Measurements from ENCODE around the gene RNF213. TPM values are rescaled to one million over a fixed set of nuclear protein-coding genes. Genes with fewer than 3 reads are reported as not detected.
A peak's percentile ranks its signal among the peaks of the same experiment; 100 is the strongest.

The RNF213 gene
- total and polyA plus RNA-seq, 2 of the 8 experiments (the other 6 are each of a cell fraction or from before 2014, with no cell fraction given): 33.8 to 62.8 TPM

DNA sequence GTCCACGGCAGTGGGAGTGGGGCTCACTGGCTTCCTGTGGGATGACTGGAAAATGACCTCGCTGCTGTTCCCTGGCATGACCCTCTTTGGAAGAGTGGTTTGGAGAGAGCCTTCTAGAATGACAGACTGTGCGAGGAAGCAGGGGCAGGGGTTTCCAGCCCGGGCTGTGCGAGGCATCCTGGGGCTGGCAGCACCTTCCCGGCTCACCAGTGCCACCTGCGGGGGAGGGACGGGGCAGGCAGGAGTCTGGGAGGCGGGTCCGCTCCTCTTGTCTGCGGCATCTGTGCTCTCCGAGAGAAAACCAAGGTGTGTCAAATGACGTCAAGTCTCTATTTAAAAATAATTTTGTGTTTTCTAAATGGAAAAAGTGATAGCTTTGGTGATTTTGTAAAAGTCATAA lies 7.8 kb upstream of the RNF213 start:
- Histone ChIP-seq H2BK5ac (ENCODE audit: low read depth, low read length) (no peak overlapping the region), H3K79me1 (ENCODE audit: low read depth, low read length) (no peaks in the 10 kb centered on the region), H2BK12ac (ENCODE audit: low read depth, low read length) (0 out of 2 replicates have a peak overlapping the region, but pooled peaks have one; percentile 27), H2BK20ac (ENCODE audit: low read length) (no peak overlapping the region), H3K9me3 (ENCODE audit: insufficient read depth in 2 of 2, low read depth in 1 of 2, low read length in 1 of 2) (no peaks in the 10 kb centered on the region), H4K8ac (ENCODE audit: extremely low read depth, insufficient read depth, low read length) (no peak overlapping the region), H4K91ac (replicated peaks; ENCODE audit: insufficient read length, low read length) (no peak overlapping the region), H2AK5ac (ENCODE audit: low read depth, low read length) (no peak overlapping the region), H3K27me3 (replicated peaks in 1 of 4; ENCODE audit: control insufficient read depth in 3 of 4, extremely low read depth in 1 of 4, insufficient read depth in 3 of 4, low read length in 3 of 4) (no peaks in the 10 kb centered on the region), H3K18ac (ENCODE audit: extremely low read depth, low read length) (no peak overlapping the region), H4K5ac (ENCODE audit: insufficient read length, low read depth, low read length) (no peak overlapping the region), H2BK120ac (replicated peaks; ENCODE audit: low read depth, low read length) (no peak overlapping the region), H2AFZ (ENCODE audit: low read length) (no peak overlapping the region), H2BK15ac (ENCODE audit: low read length) (no peak overlapping the region), H4K20me1 (replicated peaks in 1 of 2; ENCODE audit: control insufficient read depth in 1 of 2, insufficient read depth in 2 of 2, low read length in 2 of 2) (peaks cover 0 to 2% of the 10 kb centered on the region in 2 experiments), H3K79me2 (ENCODE audit: control insufficient read depth in 1 of 2, insufficient read depth in 2 of 2, low read length in 2 of 2) (no peaks in the 10 kb centered on the region), H3K14ac (ENCODE audit: insufficient read length) (no peak overlapping the region), H3K9ac (replicated peaks in 1 of 4; ENCODE audit: extremely low read depth in 1 of 4, low read depth in 3 of 4, low read length in 3 of 4) (no peak overlapping the region), H3K4me1 (replicated peaks in 1 of 4; ENCODE audit: control insufficient read depth in 3 of 4, insufficient read depth in 4 of 4, low read length in 3 of 4) (peaks cover 2 to 11% (median 4%) of the 10 kb centered on the region in 4 experiments; a peak in 4 of 7 replicates), H3K4me2 (ENCODE audit: insufficient read depth in 1 of 2, low read depth in 2 of 2, low read length in 2 of 2) (no peak overlapping the region), H3K56ac (replicated peaks; ENCODE audit: insufficient read length, low read depth, low read length) (no peak overlapping the region), H3K36me3 (ENCODE audit: control insufficient read depth in 2 of 4, insufficient read depth in 4 of 4, low read length in 3 of 4) (no peaks in the 10 kb centered on the region), H3K27ac (ENCODE audit: low read depth, low read length) (no peak overlapping the region), H3K23ac (ENCODE audit: insufficient read length) (no peak overlapping the region), H3K4ac (replicated peaks; ENCODE audit: insufficient read length, low read depth, low read length) (no peak overlapping the region), H3K4me3 (ENCODE audit: extremely low read depth in 1 of 4, insufficient read depth in 2 of 4, low read depth in 3 of 4, low read length in 4 of 4) (no peak overlapping the region), H3K23me2 (ENCODE audit: low read depth, low read length) (no peaks in the 10 kb centered on the region)
- 74% methylated on average over 13 of the region's 13 CpGs; no CpG with 5 or more reads in 1 of the 2 experiments for WGBS, 2 experiments (ENCODE audit: extremely low coverage in 1 of 2, insufficient coverage in 1 of 2, insufficient read length in 1 of 2, insufficient replicate concordance in 2 of 2, low coverage in 1 of 2, low lambda C conversion rate in 2 of 2, missing lambda C conversion rate in 1 of 2)
- POLR2A ChIA-PET (ENCODE audit: partially characterized antibody): interaction anchor here (1.2 kb wide), 1 partner anchor 17 kb away, joined by 3 read pairs; no protein-coding TSS in a partner anchor
- FAIRE-seq (no peak), DNase-seq (ENCODE audit: low read depth in 1 of 2, low spot score in 2 of 2) (peak; percentile 46 to 84)
- CTCF ChIA-PET (ENCODE audit: partially characterized antibody): interaction anchor here (0.7 to 4.6 kb wide), 8 partner anchors 10 to 87 kb away, joined by 3 to 34 read pairs (median 4); no protein-coding TSS in a partner anchor
- TF ChIP-seq CREB1 (IDR thresholded peaks at IDR 0.05) (no peak), TBP (IDR thresholded peaks at IDR 0.05; ENCODE audit: low read depth, low read length) (no peak), CBX8 (IDR thresholded peaks at IDR 0.05; ENCODE audit: borderline replicate concordance, low read depth, low read length) (no peak), RFX5 (IDR thresholded peaks at IDR 0.05; ENCODE audit: borderline replicate concordance, low read depth, low read length) (no peak), EP300 (IDR thresholded peaks at IDR 0.05; ENCODE audit: borderline replicate concordance in 1 of 2, low read depth in 2 of 2, low read length in 2 of 2) (no peak), ASH2L (IDR thresholded peaks at IDR 0.05; ENCODE audit: low read length) (no peak)
- TF ChIP-seq, protein P1, sequence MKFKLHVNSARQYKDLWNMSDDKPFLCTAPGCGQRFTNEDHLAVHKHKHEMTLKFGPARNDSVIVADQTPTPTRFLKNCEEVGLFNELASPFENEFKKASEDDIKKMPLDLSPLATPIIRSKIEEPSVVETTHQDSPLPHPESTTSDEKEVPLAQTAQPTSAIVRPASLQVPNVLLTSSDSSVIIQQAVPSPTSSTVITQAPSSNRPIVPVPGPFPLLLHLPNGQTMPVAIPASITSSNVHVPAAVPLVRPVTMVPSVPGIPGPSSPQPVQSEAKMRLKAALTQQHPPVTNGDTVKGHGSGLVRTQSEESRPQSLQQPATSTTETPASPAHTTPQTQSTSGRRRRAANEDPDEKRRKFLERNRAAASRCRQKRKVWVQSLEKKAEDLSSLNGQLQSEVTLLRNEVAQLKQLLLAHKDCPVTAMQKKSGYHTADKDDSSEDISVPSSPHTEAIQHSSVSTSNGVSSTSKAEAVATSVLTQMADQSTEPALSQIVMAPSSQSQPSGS (IDR thresholded peaks at IDR 0.05; ENCODE audit: low read length): no peak
- TF ChIP-seq, protein P2, sequence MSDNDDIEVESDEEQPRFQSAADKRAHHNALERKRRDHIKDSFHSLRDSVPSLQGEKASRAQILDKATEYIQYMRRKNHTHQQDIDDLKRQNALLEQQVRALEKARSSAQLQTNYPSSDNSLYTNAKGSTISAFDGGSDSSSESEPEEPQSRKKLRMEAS (IDR thresholded peaks at IDR 0.05): 0 out of 2 replicates have a peak, but pooled peaks have one; percentile 38
- TF ChIP-seq, protein P3, sequence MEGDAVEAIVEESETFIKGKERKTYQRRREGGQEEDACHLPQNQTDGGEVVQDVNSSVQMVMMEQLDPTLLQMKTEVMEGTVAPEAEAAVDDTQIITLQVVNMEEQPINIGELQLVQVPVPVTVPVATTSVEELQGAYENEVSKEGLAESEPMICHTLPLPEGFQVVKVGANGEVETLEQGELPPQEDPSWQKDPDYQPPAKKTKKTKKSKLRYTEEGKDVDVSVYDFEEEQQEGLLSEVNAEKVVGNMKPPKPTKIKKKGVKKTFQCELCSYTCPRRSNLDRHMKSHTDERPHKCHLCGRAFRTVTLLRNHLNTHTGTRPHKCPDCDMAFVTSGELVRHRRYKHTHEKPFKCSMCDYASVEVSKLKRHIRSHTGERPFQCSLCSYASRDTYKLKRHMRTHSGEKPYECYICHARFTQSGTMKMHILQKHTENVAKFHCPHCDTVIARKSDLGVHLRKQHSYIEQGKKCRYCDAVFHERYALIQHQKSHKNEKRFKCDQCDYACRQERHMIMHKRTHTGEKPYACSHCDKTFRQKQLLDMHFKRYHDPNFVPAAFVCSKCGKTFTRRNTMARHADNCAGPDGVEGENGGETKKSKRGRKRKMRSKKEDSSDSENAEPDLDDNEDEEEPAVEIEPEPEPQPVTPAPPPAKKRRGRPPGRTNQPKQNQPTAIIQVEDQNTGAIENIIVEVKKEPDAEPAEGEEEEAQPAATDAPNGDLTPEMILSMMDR (IDR thresholded peaks at IDR 0.05; ENCODE audit: control extremely low read depth in 1 of 3, insufficient read depth in 1 of 3, low read depth in 1 of 3, low read length in 3 of 3): peak; percentile 75 to 85 (median 76)

Data from H1 (cell line).